ENCODE data around the gene KLRK1.
"Not testable (repeated sequence)": the region's sequence is repeated elsewhere in the genome, so short reads cannot be mapped to it uniquely, and the experiment has no call there.

The KLRK1 gene

GRCh38 chr12:10361622-10362021 is 28.2 kb downstream of the KLRK1 start:
- DNase-seq, result no peak

- no peak for DNase-seq
These were observed 28.8 kb downstream of the KLRK1 start for GRCh38 chr12:10361084-10361483.

GRCh38 chr12:10358969-10359368 is 30.9 kb downstream of the KLRK1 start:
- DNase-seq, result no peak

GRCh38 chr12:10358131-10358530 is 31.7 kb downstream of the KLRK1 start:
- DNase-seq, result no peak

- DNase-seq, result no peak
These were observed 35.3 kb downstream of the KLRK1 start for GRCh38 chr12:10354502-10354901.

- no peak for DNase-seq
These were observed 35.8 kb downstream of the KLRK1 start for GRCh38 chr12:10354071-10354470.

- not testable (repeated sequence) for DNase-seq
These were observed 38.4 kb downstream of the KLRK1 start for GRCh38 chr12:10351457-10351856.

- no peak for DNase-seq
These were observed 47.8 kb downstream of the KLRK1 start for GRCh38 chr12:10341892-10342509.

- DNase-seq, result not testable (repeated sequence)
These were observed 48.9 kb downstream of the KLRK1 start for GRCh38 chr12:10340946-10341345.

GRCh38 chr12:10339053-10339840 is 50.6 kb downstream of the KLRK1 start:
- no peak for DNase-seq

GRCh38 chr12:10338470-10338869 is 51.4 kb downstream of the KLRK1 start:
- not testable (repeated sequence) for DNase-seq

- DNase-seq, result not testable (repeated sequence)
These were observed 53.6 kb downstream of the KLRK1 start for GRCh38 chr12:10336196-10336595.

- DNase-seq, result peak; percentile 12
These were observed 58.1 kb downstream of the KLRK1 start for GRCh38 chr12:10331642-10332239.

- DNase-seq, result not testable (repeated sequence)
These were observed 61.1 kb downstream of the KLRK1 start for GRCh38 chr12:10328691-10329090.
